WTC11 (cell line): ENCODE data around the gene SUB1. TPM values are rescaled to one million over a fixed set of nuclear protein-coding genes. Genes with fewer than 3 reads are reported as not detected.

Source experiments
- ATAC-seq: fragments of 200-7000 bp; cut with Tn5 transposase; 2 replicates; pipeline ENCODE4 v1.10.0; 2021; ENCODE audit warnings: mild to moderate bottlenecking, moderate library complexity
- CTCF ChIA-PET: fragments of 300-600 bp; sonication (Branson Sonifier 250); formaldehyde crosslinking; loops from one replicate; lab custom pipeline; 2021; ENCODE audit warnings: antibody characterized with exemption; lab: Charles Lee
- POLR2A ChIA-PET: fragments of 350-600 bp; sonication (Branson Sonifier 250); formaldehyde crosslinking; loops from one replicate; lab custom pipeline; 2021; ENCODE audit warnings: antibody characterized with exemption; lab: Charles Lee
- DNase-seq: peaks from one replicate; pipeline ENCODE4 v3.0.0; 2021; ENCODE audit warnings: low spot score
- H3K27ac Mint-ChIP-seq: 2 replicates; pipeline ENCODE4 v1.8.0; 2021; ENCODE audit warnings: mixed read lengths
- H3K27me3 Mint-ChIP-seq: 2 replicates; pipeline ENCODE4 v1.8.0; 2021; ENCODE audit warnings: low read depth, mild to moderate bottlenecking, moderate library complexity, mixed read lengths
- H3K36me3 Mint-ChIP-seq: 2 replicates; pipeline ENCODE4 v1.8.0; 2021; ENCODE audit warnings: mixed read lengths
- H3K4me1 Mint-ChIP-seq: 2 replicates; pipeline ENCODE4 v1.8.0; 2022; ENCODE audit warnings: mixed read lengths
- H3K4me3 Mint-ChIP-seq: 2 replicates; pipeline ENCODE4 v1.8.0; 2021; ENCODE audit warnings: mild to moderate bottlenecking, moderate library complexity, mixed read lengths
- H3K9me3 Mint-ChIP-seq: 2 replicates; pipeline ENCODE4 v1.8.0; 2021; ENCODE audit warnings: mixed read lengths
- AFF4 ChIP-seq: sonication (generic); formaldehyde crosslinking; IDR thresholded peaks from 2 replicates; pipeline ENCODE4 v1.8.1; 2023; ENCODE audit warnings: mild to moderate bottlenecking, missing genetic modification reagents, borderline replicate concordance
- E2F5 ChIP-seq: sonication (generic); formaldehyde crosslinking; IDR thresholded peaks from 2 replicates; pipeline ENCODE4 v1.8.1; 2022; ENCODE audit warnings: mild to moderate bottlenecking, moderate library complexity, missing genetic modification reagents
- EMX1 ChIP-seq: fragments of 250-450 bp; sonication (Bioruptor Pico); IDR thresholded peaks from 2 replicates; pipeline ENCODE4 v1.8.0; 2021; ENCODE audit warnings: mild to moderate bottlenecking
- FOXP4 ChIP-seq: sonication (generic); formaldehyde crosslinking; IDR thresholded peaks from 2 replicates; pipeline ENCODE4 v1.8.0; 2022; ENCODE audit warnings: mild to moderate bottlenecking, missing genetic modification reagents
- JAZF1 ChIP-seq: fragments of 250-450 bp; sonication (Bioruptor Pico); IDR thresholded peaks from 2 replicates; pipeline ENCODE4 v1.9.0; 2021; ENCODE audit warnings: moderate library complexity, mild to moderate bottlenecking, inconsistent platforms
- NR2C2 ChIP-seq: sonication (generic); formaldehyde crosslinking; IDR thresholded peaks from 2 replicates; pipeline ENCODE4 v1.8.0; 2022; ENCODE audit warnings: mild to moderate bottlenecking, missing genetic modification reagents
- USF2 ChIP-seq: sonication (generic); formaldehyde crosslinking; IDR thresholded peaks from 2 replicates; pipeline ENCODE4 v1.8.1; 2023; ENCODE audit warnings: mild to moderate bottlenecking, missing genetic modification reagents, moderate library complexity
- ZNF425 ChIP-seq: fragments of 250-450 bp; sonication (Bioruptor Pico); conservative IDR thresholded peaks from 2 replicates; pipeline ENCODE4 v1.9.0; 2021; ENCODE audit warnings: mild to moderate bottlenecking
- ZNF671 ChIP-seq: fragments of 250-450 bp; sonication (Bioruptor Pico); IDR thresholded peaks from 2 replicates; pipeline ENCODE4 v1.8.0; 2021; ENCODE audit warnings: mild to moderate bottlenecking
- total RNA-seq: library from RNA; stranded (reverse); gene quantifications from 3 replicates; pipeline ENCODE4 v1.2.3, GENCODE V29; 2021

Gene SUB1
- total RNA-seq, 1 experiment from 2014 or later = 258 TPM

- no peaks in the 10 kb centered on the region for H3K36me3 Mint-ChIP-seq
These were observed 14.2 kb upstream of the SUB1 start for GRCh38 chr5:32571128-32571527.

More at GRCh38 chr5:32571128-32571527, 14.2 kb upstream of the SUB1 start:
- TF ChIP-seq NR2C2 (CRISPR knock-in tag) = no peak
- no peak for TF ChIP-seq ZNF425 (CRISPR knock-in tag)
- no peak for TF ChIP-seq AFF4 (CRISPR knock-in tag)
- no peak for TF ChIP-seq ZNF671 (CRISPR knock-in tag)
- no peak for TF ChIP-seq FOXP4 (CRISPR knock-in tag)
- no peak for TF ChIP-seq E2F5
- no peak for TF ChIP-seq JAZF1
- no peak for TF ChIP-seq USF2 (CRISPR knock-in tag)
- no peak for TF ChIP-seq EMX1
- ATAC-seq = no peak
- POLR2A ChIA-PET = no interaction called here
- DNase-seq = no peak
- Mint-ChIP-seq H3K27ac (no peak overlapping the region), H3K9me3 (peaks cover 7% of the 10 kb centered on the region), H3K27me3 (no peaks in the 10 kb centered on the region), H3K4me1 (no peaks in the 10 kb centered on the region), H3K4me3 (no peak overlapping the region)
- CTCF ChIA-PET = interaction anchor here (1.1 kb wide), 1 partner anchor 82 kb away, joined by 5 read pairs; no protein-coding TSS in a partner anchor
